ENCODE measurements around the gene RMRP.
"Not testable (repeated sequence)": the region's sequence is repeated elsewhere in the genome, so short reads cannot be mapped to it uniquely, and the experiment has no call there.

Gene RMRP

GRCh38 chr9:35643046-35643445 is 14.8 kb downstream of the RMRP start:
- Histone ChIP-seq H3K4me3 (ENCODE audit: low read depth, low read length) (no peak overlapping the region), H3K36me3 (ENCODE audit: insufficient read depth, low read length) (no peaks in the 10 kb centered on the region), H2AFZ (ENCODE audit: low read length, unreplicated experiment) (no peak overlapping the region), H3K27me3 (ENCODE audit: insufficient read depth, low read length) (no peaks in the 10 kb centered on the region), H3K4me1 (ENCODE audit: control insufficient read depth, insufficient read depth, low read length, unreplicated experiment) (peaks cover 21% of the 10 kb centered on the region), H3K27ac (ENCODE audit: low read depth, low read length) (no peak overlapping the region), H3K79me2 (ENCODE audit: control insufficient read depth, insufficient read depth, low read length, unreplicated experiment) (no peaks in the 10 kb centered on the region)

DNA sequence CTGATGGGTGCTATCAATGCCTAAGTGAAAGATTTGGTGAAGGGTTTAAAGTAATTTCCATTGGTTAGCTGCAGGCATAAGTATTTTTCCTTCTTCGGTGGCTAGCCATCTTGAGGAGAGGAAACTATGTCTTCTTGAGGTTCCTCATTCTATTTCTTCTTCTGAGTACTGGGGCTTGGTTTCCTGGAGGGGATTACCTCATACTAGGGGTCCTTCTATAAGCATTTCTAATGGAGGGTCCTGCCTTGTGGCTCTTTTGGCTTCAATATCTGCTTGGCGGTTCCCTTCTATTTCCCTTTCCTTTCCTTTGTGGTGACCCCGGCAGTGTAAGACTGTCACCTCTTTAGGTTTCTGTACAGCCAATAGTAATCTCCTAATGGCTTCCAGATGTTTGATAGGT is 16.3 kb downstream of the RMRP start:
- H3K27ac ChIP-seq (ENCODE audit: low read depth, low read length); H2AFZ ChIP-seq (ENCODE audit: low read length, unreplicated experiment): not testable (repeated sequence)
- H3K4me1 ChIP-seq (ENCODE audit: control insufficient read depth, insufficient read depth, low read length, unreplicated experiment) = peaks cover 17% of the 10 kb centered on the region

GRCh38 chr9:35640431-35640830 is 17.4 kb downstream of the RMRP start:
- not testable (repeated sequence) for H3K79me2 ChIP-seq (ENCODE audit: control insufficient read depth, insufficient read depth, low read length, unreplicated experiment); H3K36me3 ChIP-seq (ENCODE audit: insufficient read depth, low read length); H2AFZ ChIP-seq (ENCODE audit: low read length, unreplicated experiment); H3K4me1 ChIP-seq (ENCODE audit: control insufficient read depth, insufficient read depth, low read length, unreplicated experiment); H3K27me3 ChIP-seq (ENCODE audit: insufficient read depth, low read length); H3K27ac ChIP-seq (ENCODE audit: low read depth, low read length); H3K4me3 ChIP-seq (ENCODE audit: low read depth, low read length)

More for the DNA sequence above, 16.3 kb downstream of the RMRP start:
- not testable (repeated sequence) for H3K4me3 ChIP-seq (ENCODE audit: low read depth, low read length); H3K79me2 ChIP-seq (ENCODE audit: control insufficient read depth, insufficient read depth, low read length, unreplicated experiment); H3K36me3 ChIP-seq (ENCODE audit: insufficient read depth, low read length); H3K27me3 ChIP-seq (ENCODE audit: insufficient read depth, low read length)

GRCh38 chr9:35639631-35640030 is 18.2 kb downstream of the RMRP start:
- no peak overlapping the region for H2AFZ ChIP-seq (ENCODE audit: low read length, unreplicated experiment)
- H3K4me1 ChIP-seq (ENCODE audit: control insufficient read depth, insufficient read depth, low read length, unreplicated experiment) = peaks cover 4% of the 10 kb centered on the region
- no peaks in the 10 kb centered on the region for H3K27me3 ChIP-seq (ENCODE audit: insufficient read depth, low read length)

DNA sequence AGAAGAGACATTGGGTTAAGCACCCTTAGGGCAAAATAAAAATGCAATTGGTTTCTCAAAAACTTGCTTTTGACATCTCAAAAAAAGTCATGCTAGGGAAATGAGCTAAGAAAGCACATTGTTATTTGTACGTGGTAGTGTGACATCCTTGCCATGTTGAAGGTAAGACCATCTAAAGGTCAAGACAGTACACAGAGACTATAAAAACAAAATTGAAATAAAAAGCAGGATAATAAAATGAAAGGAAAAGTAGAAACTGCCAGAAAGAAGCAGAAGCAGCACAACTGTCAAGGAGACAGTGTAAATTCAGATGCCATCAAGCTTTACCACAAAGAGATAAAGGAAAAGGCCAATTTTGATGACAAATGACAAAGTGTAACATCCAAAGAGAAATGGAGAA is 18.6 kb downstream of the RMRP start:
- H3K79me2 ChIP-seq (ENCODE audit: control insufficient read depth, insufficient read depth, low read length, unreplicated experiment); H3K27ac ChIP-seq (ENCODE audit: low read depth, low read length); H2AFZ ChIP-seq (ENCODE audit: low read length, unreplicated experiment); H3K4me1 ChIP-seq (ENCODE audit: control insufficient read depth, insufficient read depth, low read length, unreplicated experiment); H3K27me3 ChIP-seq (ENCODE audit: insufficient read depth, low read length); H3K4me3 ChIP-seq (ENCODE audit: low read depth, low read length); H3K36me3 ChIP-seq (ENCODE audit: insufficient read depth, low read length): not testable (repeated sequence)

More at GRCh38 chr9:35639631-35640030, 18.2 kb downstream of the RMRP start:
- Histone ChIP-seq H3K79me2 (ENCODE audit: control insufficient read depth, insufficient read depth, low read length, unreplicated experiment) (no peaks in the 10 kb centered on the region), H3K36me3 (ENCODE audit: insufficient read depth, low read length) (no peaks in the 10 kb centered on the region), H3K27ac (ENCODE audit: low read depth, low read length) (no peak overlapping the region), H3K4me3 (ENCODE audit: low read depth, low read length) (no peak overlapping the region)

- H3K4me3 ChIP-seq (ENCODE audit: low read depth, low read length); H3K27me3 ChIP-seq (ENCODE audit: insufficient read depth, low read length); H3K27ac ChIP-seq (ENCODE audit: low read depth, low read length); H3K79me2 ChIP-seq (ENCODE audit: control insufficient read depth, insufficient read depth, low read length, unreplicated experiment); H2AFZ ChIP-seq (ENCODE audit: low read length, unreplicated experiment); H3K4me1 ChIP-seq (ENCODE audit: control insufficient read depth, insufficient read depth, low read length, unreplicated experiment); H3K36me3 ChIP-seq (ENCODE audit: insufficient read depth, low read length): not testable (repeated sequence)
Measured at GRCh38 chr9:35638751-35639150, 19.1 kb downstream of the RMRP start.

- not testable (repeated sequence) for H3K4me3 ChIP-seq (ENCODE audit: low read depth, low read length); H3K4me1 ChIP-seq (ENCODE audit: control insufficient read depth, insufficient read depth, low read length, unreplicated experiment); H2AFZ ChIP-seq (ENCODE audit: low read length, unreplicated experiment); H3K27me3 ChIP-seq (ENCODE audit: insufficient read depth, low read length); H3K79me2 ChIP-seq (ENCODE audit: control insufficient read depth, insufficient read depth, low read length, unreplicated experiment); H3K27ac ChIP-seq (ENCODE audit: low read depth, low read length); H3K36me3 ChIP-seq (ENCODE audit: insufficient read depth, low read length)
Measured at GRCh38 chr9:35637427-35637955, 20.3 kb downstream of the RMRP start.

DNA sequence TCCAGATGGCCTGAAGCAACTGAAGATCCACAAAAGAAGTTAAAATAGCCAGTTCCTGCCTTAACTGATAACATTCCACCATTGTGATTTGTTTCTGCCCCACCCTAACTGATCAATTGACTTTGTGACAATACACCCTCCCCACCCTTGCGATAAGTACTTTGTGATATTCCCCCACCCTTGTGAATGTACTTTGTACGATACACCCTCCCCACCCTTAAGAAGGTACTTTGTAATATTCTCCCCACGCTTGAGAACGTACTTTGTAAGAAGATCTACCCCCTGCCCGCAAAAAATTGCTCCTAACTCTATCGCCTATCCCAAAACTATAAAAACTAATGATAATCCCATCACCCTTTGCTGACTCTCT is 21.0 kb downstream of the RMRP start:
- not testable (repeated sequence) for H3K79me2 ChIP-seq (ENCODE audit: control insufficient read depth, insufficient read depth, low read length, unreplicated experiment); H2AFZ ChIP-seq (ENCODE audit: low read length, unreplicated experiment); H3K27ac ChIP-seq (ENCODE audit: low read depth, low read length); H3K27me3 ChIP-seq (ENCODE audit: insufficient read depth, low read length); H3K4me1 ChIP-seq (ENCODE audit: control insufficient read depth, insufficient read depth, low read length, unreplicated experiment); H3K36me3 ChIP-seq (ENCODE audit: insufficient read depth, low read length); H3K4me3 ChIP-seq (ENCODE audit: low read depth, low read length)

GRCh38 chr9:35636135-35636876 is 21.5 kb downstream of the RMRP start:
- Histone ChIP-seq H3K4me3 (ENCODE audit: low read depth, low read length) (no peak overlapping the region), H3K27me3 (ENCODE audit: insufficient read depth, low read length) (no peaks in the 10 kb centered on the region), H3K36me3 (ENCODE audit: insufficient read depth, low read length) (no peaks in the 10 kb centered on the region), H3K27ac (ENCODE audit: low read depth, low read length) (no peak overlapping the region), H2AFZ (ENCODE audit: low read length, unreplicated experiment) (no peak overlapping the region), H3K4me1 (ENCODE audit: control insufficient read depth, insufficient read depth, low read length, unreplicated experiment) (no peaks in the 10 kb centered on the region), H3K79me2 (ENCODE audit: control insufficient read depth, insufficient read depth, low read length, unreplicated experiment) (no peaks in the 10 kb centered on the region)

DNA sequence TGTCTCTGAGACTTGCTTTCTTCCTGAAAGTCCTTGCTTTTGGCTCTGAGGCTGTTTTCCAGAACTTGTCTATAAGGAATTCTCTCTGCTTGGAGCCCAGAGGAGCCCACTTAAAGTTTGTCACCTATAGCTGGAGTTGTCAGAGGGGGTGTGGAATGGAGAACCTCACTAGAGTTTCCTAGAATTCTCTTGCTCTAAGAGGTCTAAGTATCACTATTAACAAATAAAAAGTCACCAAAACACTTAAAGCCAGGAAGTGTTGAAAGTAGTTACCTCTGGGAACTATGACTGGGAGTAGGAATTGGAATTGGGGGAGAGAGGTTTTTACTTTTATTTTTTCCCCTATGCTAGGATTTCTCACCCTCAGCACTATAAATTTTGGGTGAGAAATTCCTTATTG is 22.1 kb downstream of the RMRP start:
- Histone ChIP-seq H3K4me3 (ENCODE audit: low read depth, low read length) (no peak overlapping the region), H2AFZ (ENCODE audit: low read length, unreplicated experiment) (no peak overlapping the region), H3K27ac (ENCODE audit: low read depth, low read length) (no peak overlapping the region), H3K4me1 (ENCODE audit: control insufficient read depth, insufficient read depth, low read length, unreplicated experiment) (no peaks in the 10 kb centered on the region), H3K36me3 (ENCODE audit: insufficient read depth, low read length) (no peaks in the 10 kb centered on the region), H3K27me3 (ENCODE audit: insufficient read depth, low read length) (no peaks in the 10 kb centered on the region), H3K79me2 (ENCODE audit: control insufficient read depth, insufficient read depth, low read length, unreplicated experiment) (no peaks in the 10 kb centered on the region)

DNA sequence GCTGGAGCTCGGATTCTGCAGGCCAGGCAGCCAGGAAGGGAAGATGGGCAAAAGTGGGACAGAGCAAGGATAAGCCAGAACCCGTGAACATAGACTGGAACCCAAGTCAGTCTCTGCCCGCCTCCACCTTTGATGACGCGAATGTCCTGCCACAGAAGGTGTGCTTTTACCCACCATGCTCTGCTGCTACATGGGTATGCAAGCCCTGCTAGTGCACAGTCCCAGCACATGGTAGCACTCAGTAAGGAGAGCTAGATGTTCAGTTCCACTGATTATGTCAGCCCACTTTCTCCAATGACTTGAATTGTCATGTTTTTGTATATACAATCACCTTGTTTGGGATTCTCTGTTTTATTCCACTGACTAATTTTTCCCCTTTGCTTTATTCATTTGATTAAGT is 28.2 kb downstream of the RMRP start:
- H3K4me1 ChIP-seq (ENCODE audit: control insufficient read depth, insufficient read depth, low read length, unreplicated experiment) = no peaks in the 10 kb centered on the region

More for the DNA sequence above, 28.2 kb downstream of the RMRP start:
- Histone ChIP-seq H3K36me3 (ENCODE audit: insufficient read depth, low read length) (no peaks in the 10 kb centered on the region), H3K79me2 (ENCODE audit: control insufficient read depth, insufficient read depth, low read length, unreplicated experiment) (no peaks in the 10 kb centered on the region), H3K27ac (ENCODE audit: low read depth, low read length) (no peak overlapping the region), H3K27me3 (ENCODE audit: insufficient read depth, low read length) (no peaks in the 10 kb centered on the region), H2AFZ (ENCODE audit: low read length, unreplicated experiment) (no peak overlapping the region), H3K4me3 (ENCODE audit: low read depth, low read length) (no peak overlapping the region)
